Heart right ventricle (tissue), 16 donors: ENCODE data around the gene MYO5B. TPM values are rescaled to one million over a fixed set of nuclear protein-coding genes. Genes with fewer than 3 reads are reported as not detected.

Experiments
- ATAC-seq, 8 donors: fragments of 200-7000 bp; cut with Tn5 transposase; one replicate each; pipeline ENCODE4 v1.9.1; 2020; ENCODE audit warnings: mild to moderate bottlenecking in 8 of 8, moderate library complexity in 8 of 8, moderate number of reproducible peaks in 1 of 8
- DNase-seq, 2 donors: peaks; one replicate each; pipeline ENCODE4 v3.0.0-alpha.2; 2020
- H3K27ac ChIP-seq, 10 donors: fragments of 200-600 bp; sonication (generic) in 2 of 10; one replicate each; pipeline versions ENCODE4 v1.5.0 to v1.8.0; 2020 to 2022; ENCODE audit warnings: mild to moderate bottlenecking in 3 of 10
- H3K27me3 ChIP-seq, 7 donors: fragments of 200-600 bp; one replicate each; pipeline ENCODE4 v1.8.0; 2021 to 2022; ENCODE audit warnings: mild to moderate bottlenecking in 2 of 7
- H3K36me3 ChIP-seq, 9 donors: fragments of 200-600 bp; sonication (generic) in 1 of 9; one replicate each; pipeline versions ENCODE4 v1.5.0 to v1.8.0; 2020 to 2022; ENCODE audit warnings: mild to moderate bottlenecking in 2 of 9
- H3K4me1 ChIP-seq, 9 donors: fragments of 200-600 bp; sonication (generic) in 1 of 9; one replicate each; pipeline versions ENCODE4 v1.5.0 to v1.8.0; 2020 to 2022; ENCODE audit warnings: mild to moderate bottlenecking in 4 of 9
- H3K4me3 ChIP-seq, 10 donors: fragments of 200-600 bp; sonication (generic) in 2 of 10; one replicate each; pipeline versions ENCODE4 v1.5.0 to v1.8.0; 2020 to 2022; ENCODE audit warnings: mild to moderate bottlenecking in 7 of 10, moderate library complexity in 2 of 10
- H3K9me3 ChIP-seq, 11 donors: fragments of 200-600 bp in 10 of 11; sonication (generic) in 2 of 11; one replicate each; pipeline versions ENCODE4 v1.5.0 to v1.8.0; 2013 to 2022; ENCODE audit warnings: mild to moderate bottlenecking in 2 of 11, control low read depth in 1 of 11, moderate library complexity in 1 of 11
- CTCF ChIP-seq, 9 donors: fragments of 200-600 bp; sonication (generic) in 2 of 9; IDR thresholded peaks; one replicate each; pipeline versions ENCODE4 v1.5.0 to v1.8.0; 2021 to 2022; ENCODE audit warnings: antibody characterized with exemption in 9 of 9, mild to moderate bottlenecking in 5 of 9, moderate library complexity in 1 of 9
- WGBS, 2 donors: extraction: QIAGEN DNeasy Blood & Tissue Kit; methylation state at CpG; one replicate each; pipeline ENCODE4 v1.1.7; 2013; ENCODE audit warnings: inconsistent platforms in 1 of 2; 5-methylcytosine and 5-hydroxymethylcytosine counted together
- intact Hi-C, 10 donors: fragments of 100-400 bp; cut with DNase I; formaldehyde crosslinking; loops; one replicate each; pipeline versions ENCODE4 v1.11.1 to v1.14.2; 2022
- polyA plus RNA-seq, 2 donors: library from polyadenylated mRNA; stranded (reverse); fragments of 200-250 nt; gene quantifications; one replicate each; pipeline ENCODE4 v1.2.3, GENCODE V29; 2013
- total RNA-seq, 10 donors: library from RNA; stranded (reverse); fragmentation: NEBNext Ultra II Directional in 3 of 10; extraction: Animal tissue kit (Norgen Biotek cat#: 25700) in 3 of 10; gene quantifications; one replicate each; pipeline versions ENCODE4 v1.2.1 to v1.2.4, GENCODE V29; 2021 to 2023
- donor health status: Arrhythmogenic right ventricular cardiomyopathy.
- donor health status: ischemic (EF 13 %, LVEDD 7.1; RV severe dilation, severe dysfunction).
- donor health status: healthy with polysubstance abuse.
- donor health status: DM: no; HTN: yes; CAD: no.
- donor health status: DM: no; HTN: no; CAD: no.
- donor health status: ischemic (EF 25% LVEDD 6.9; RV normal size, moderate dysfunction).
- donor health status: ischemic (EF 25% LVEDD 5.7; RV mildly dilated, moderate dysfunction).
- donor health status: healthy.
- donor health status: DM: yes; HTN: yes; CAD: no.
- donor health status: Ischemic cardiomyopathy.
- donor health status: ischemic (EF 35%, LVEDD 5.7; RV mildly dilated, moderate dysfunction).
- donor health status: nonischemic (EF 11% LVEDD 7.7; RV severe dilation, severe dysfunction).
- donor health status: DM: yes; HTN: yes; CAD: no.
- donor health status: PGD.
- donor health status: ischemic (EF 29% LVEDD 5.4; RV normal size, mild dysfunction).
- donor health status: nonischemic (EF 23%, LVEDD 6.1; RV moderate dilation, normal function).

MYO5B gene
- total and polyA plus RNA-seq, 12 donors = 0.20 to 3.7 (median 0.93) TPM

- peaks cover 0 to 8% (median 0%) of the 10 kb centered on the region in 11 donors for H3K9me3 ChIP-seq
- no peak for TF ChIP-seq CTCF (IDR thresholded peaks at IDR 0.05)
- no peak overlapping the region for H3K27ac ChIP-seq
- 58 to 74% methylated on average over 3 of the region's 3 CpGs for WGBS, 2 donors
- H3K4me3 ChIP-seq = no peak overlapping the region
- intact Hi-C loops = loop anchor here in 1 of 10 donors (10.0 kb wide), 1 partner anchor 50 kb away; no protein-coding TSS in a partner anchor
- no peaks in the 10 kb centered on the region for H3K4me1 ChIP-seq
- H3K36me3 ChIP-seq = no peaks in the 10 kb centered on the region
- H3K27me3 ChIP-seq = peaks cover 0 to 23% (median 3%) of the 10 kb centered on the region in 7 donors
- DNase-seq = no peak
- no peak for ATAC-seq
These were observed 170.5 kb downstream of the MYO5B start for GRCh38 chr18:50024466-50024865.

- peaks cover 0 to 29% (median 3%) of the 10 kb centered on the region in 7 donors for H3K27me3 ChIP-seq
- intact Hi-C loops = loop anchor here in 1 of 10 donors (10.0 kb wide), 1 partner anchor 48 kb away; no protein-coding TSS in a partner anchor
- ATAC-seq = no peak
- H3K27ac ChIP-seq = no peak overlapping the region
- H3K9me3 ChIP-seq = peaks cover 0 to 8% (median 0%) of the 10 kb centered on the region in 11 donors
- no peaks in the 10 kb centered on the region for H3K4me1 ChIP-seq
- no peaks in the 10 kb centered on the region for H3K36me3 ChIP-seq
- H3K4me3 ChIP-seq = no peak overlapping the region
- DNase-seq = no peak
- WGBS, 2 donors = 93 to 94% methylated on average over 3 of the region's 3 CpGs
- no peak for TF ChIP-seq CTCF (IDR thresholded peaks at IDR 0.05)
These were observed 172.0 kb downstream of the MYO5B start for GRCh38 chr18:50022985-50023384.

GRCh38 chr18:50014606-50015005 is 180.3 kb downstream of the MYO5B start:
- no peaks in the 10 kb centered on the region for H3K4me1 ChIP-seq
- no peak for TF ChIP-seq CTCF (IDR thresholded peaks at IDR 0.05)
- H3K27me3 ChIP-seq = peaks cover 0 to 22% (median 11%) of the 10 kb centered on the region in 7 donors
- intact Hi-C loops = loop anchor here in 4 of 10 donors (5.0 to 10.0 kb wide), 4 partner anchors 178 to 188 kb away; partner anchors contain the start of gene MYO5B (in 2 of the 4)
- ATAC-seq (no peak), DNase-seq (no peak)
- no peaks in the 10 kb centered on the region for H3K9me3 ChIP-seq
- H3K4me3 ChIP-seq = no peak overlapping the region
- 77 to 78% methylated on average over 4 of the region's 4 CpGs for WGBS, 2 donors
- H3K27ac ChIP-seq = no peak overlapping the region
- no peaks in the 10 kb centered on the region for H3K36me3 ChIP-seq

GRCh38 chr18:50013363-50014138 is 181.4 kb downstream of the MYO5B start:
- Histone ChIP-seq H3K9me3 (no peaks in the 10 kb centered on the region), H3K36me3 (no peaks in the 10 kb centered on the region), H3K4me1 (no peaks in the 10 kb centered on the region), H3K4me3 (no peak overlapping the region), H3K27me3 (peaks cover 0 to 13% (median 9%) of the 10 kb centered on the region in 7 donors), H3K27ac (no peak overlapping the region)
- WGBS, 2 donors = 78 to 81% methylated on average over 8 of the region's 8 CpGs
- intact Hi-C loops = loop anchor here in 4 of 10 donors (5.0 to 10.0 kb wide), 4 partner anchors 179 to 189 kb away; partner anchors contain the start of gene MYO5B (in 2 of the 4)
- DNase-seq = no peak
- ATAC-seq = no peak
- TF ChIP-seq CTCF (IDR thresholded peaks at IDR 0.05) = no peak
